Upper lobe of right lung (tissue), 1 donor: ENCODE measurements around the gene GKAP1. TPM values are rescaled to one million over a fixed set of nuclear protein-coding genes. Genes with fewer than 3 reads are reported as not detected.
"Not testable (repeated sequence)": the region's sequence is repeated elsewhere in the genome, so short reads cannot be mapped to it uniquely, and the experiment has no call there.

ENCODE experiments used
- ATAC-seq: fragments of 200-7000 bp; cut with Tn5 transposase; one replicate; pipeline ENCODE4 v1.9.1; 2020; ENCODE audit warnings: mild to moderate bottlenecking, moderate library complexity
- DNase-seq: peaks from one replicate; pipeline ENCODE4 v3.0.0-alpha.2; 2020
- H3K27ac ChIP-seq: fragments of 200-600 bp; one replicate; pipeline ENCODE4 v1.8.0; 2022
- H3K27me3 ChIP-seq: fragments of 200-600 bp; one replicate; pipeline ENCODE4 v1.8.0; 2022; ENCODE audit warnings: mild to moderate bottlenecking
- H3K36me3 ChIP-seq: fragments of 200-600 bp; one replicate; pipeline ENCODE4 v1.8.0; 2022
- H3K4me1 ChIP-seq: fragments of 200-600 bp; one replicate; pipeline ENCODE4 v1.8.0; 2022
- H3K4me3 ChIP-seq: fragments of 200-600 bp; one replicate; pipeline ENCODE4 v1.8.0; 2022; ENCODE audit warnings: mild to moderate bottlenecking
- H3K9me3 ChIP-seq: fragments of 200-600 bp; one replicate; pipeline ENCODE4 v1.8.0; 2022
- intact Hi-C: fragments of 100-400 bp; cut with DNase I; formaldehyde crosslinking; loops from one replicate; pipeline ENCODE4 v1.11.0; 2022
- total RNA-seq: library from RNA; stranded (reverse); fragmentation: NEBNext Ultra II Directional; extraction: Animal tissue kit (Norgen Biotek cat#: 25700); gene quantifications from one replicate; pipeline ENCODE4 v1.2.1, GENCODE V29; 2021
- TF ChIP-seq, protein P1 (sequence below): fragments of 200-600 bp; IDR thresholded peaks from one replicate; pipeline ENCODE4 v1.8.0; 2022; ENCODE audit warnings: antibody characterized with exemption
- donor health status: DM: no; HTN: yes; CAD: no; lungs with severe emphysema.

The GKAP1 gene
- total RNA-seq, 1 donor from 2014 or later = 5.4 TPM

DNA sequence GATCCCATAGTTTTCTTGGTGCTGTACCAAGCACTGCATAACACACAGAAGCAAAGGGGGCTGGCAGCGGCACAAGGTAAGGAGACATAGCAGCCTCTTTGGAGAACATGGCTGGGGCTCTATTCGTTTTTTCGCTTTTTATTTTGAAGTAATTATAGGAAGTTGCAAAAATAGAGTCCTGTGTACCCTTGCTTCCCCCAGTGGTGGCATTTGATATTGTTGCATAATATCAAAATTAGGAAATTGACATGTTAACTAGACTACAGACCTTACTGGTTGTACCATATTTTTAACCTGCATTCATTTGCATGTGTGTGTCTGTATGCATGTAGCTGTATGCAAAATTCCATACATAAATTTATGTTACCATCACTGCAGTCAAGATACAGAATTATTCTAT lies 103.2 kb downstream of the GKAP1 start:
- intact Hi-C loops = no loop called here
- DNase-seq (no peak), ATAC-seq (peak; percentile 45)
- H3K9me3 ChIP-seq = no peaks in the 10 kb centered on the region
- TF ChIP-seq, protein P1, sequence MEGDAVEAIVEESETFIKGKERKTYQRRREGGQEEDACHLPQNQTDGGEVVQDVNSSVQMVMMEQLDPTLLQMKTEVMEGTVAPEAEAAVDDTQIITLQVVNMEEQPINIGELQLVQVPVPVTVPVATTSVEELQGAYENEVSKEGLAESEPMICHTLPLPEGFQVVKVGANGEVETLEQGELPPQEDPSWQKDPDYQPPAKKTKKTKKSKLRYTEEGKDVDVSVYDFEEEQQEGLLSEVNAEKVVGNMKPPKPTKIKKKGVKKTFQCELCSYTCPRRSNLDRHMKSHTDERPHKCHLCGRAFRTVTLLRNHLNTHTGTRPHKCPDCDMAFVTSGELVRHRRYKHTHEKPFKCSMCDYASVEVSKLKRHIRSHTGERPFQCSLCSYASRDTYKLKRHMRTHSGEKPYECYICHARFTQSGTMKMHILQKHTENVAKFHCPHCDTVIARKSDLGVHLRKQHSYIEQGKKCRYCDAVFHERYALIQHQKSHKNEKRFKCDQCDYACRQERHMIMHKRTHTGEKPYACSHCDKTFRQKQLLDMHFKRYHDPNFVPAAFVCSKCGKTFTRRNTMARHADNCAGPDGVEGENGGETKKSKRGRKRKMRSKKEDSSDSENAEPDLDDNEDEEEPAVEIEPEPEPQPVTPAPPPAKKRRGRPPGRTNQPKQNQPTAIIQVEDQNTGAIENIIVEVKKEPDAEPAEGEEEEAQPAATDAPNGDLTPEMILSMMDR = peak; percentile 34
- no peaks in the 10 kb centered on the region for H3K27me3 ChIP-seq
- H3K4me1 ChIP-seq = no peaks in the 10 kb centered on the region
- H3K27ac ChIP-seq = no peak overlapping the region
- H3K36me3 ChIP-seq = no peaks in the 10 kb centered on the region
- H3K4me3 ChIP-seq = no peak overlapping the region

DNA sequence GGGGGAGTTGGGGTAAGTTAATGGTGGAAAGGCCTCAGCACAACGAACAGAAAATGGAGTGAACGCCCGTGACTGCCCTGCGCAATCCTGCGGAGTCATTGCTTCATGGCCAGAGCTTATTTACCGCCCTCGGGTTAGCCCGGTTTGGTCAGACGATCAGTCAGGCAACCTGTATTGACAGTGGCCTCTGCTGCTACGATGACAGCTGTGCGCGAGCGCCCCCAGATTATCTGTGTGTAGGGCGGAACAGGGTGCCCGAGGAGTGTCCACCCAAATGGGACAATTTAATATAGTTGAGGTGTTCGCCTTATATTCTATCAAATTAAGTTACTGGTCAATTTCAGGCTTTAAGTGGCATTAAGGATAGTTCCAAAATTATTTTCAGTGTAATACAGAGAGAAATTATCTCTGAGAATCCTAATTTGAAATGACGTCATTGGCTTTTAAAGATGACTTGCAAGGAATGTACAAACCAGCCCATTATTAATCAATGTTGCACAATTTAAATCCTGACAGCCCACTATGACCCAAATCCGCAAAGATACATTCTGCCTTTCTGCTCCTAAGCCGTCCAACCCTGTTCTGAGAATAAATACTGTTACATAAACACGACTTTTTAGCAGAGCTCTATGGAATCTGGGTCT lies 108.9 kb downstream of the GKAP1 start:
- H3K4me1 ChIP-seq = peaks cover 9% of the 10 kb centered on the region
- H3K27ac ChIP-seq = peak overlapping the region; percentile 99
- TF ChIP-seq, protein P1 = peak; percentile 27
- DNase-seq (peak; percentile 92), ATAC-seq (peak; percentile 75)
- H3K4me3 ChIP-seq = peak overlapping the region; percentile 74
- intact Hi-C loops = no loop called here
- H3K27me3 ChIP-seq = no peaks in the 10 kb centered on the region
- H3K9me3 ChIP-seq = no peaks in the 10 kb centered on the region
- H3K36me3 ChIP-seq = no peaks in the 10 kb centered on the region

DNA sequence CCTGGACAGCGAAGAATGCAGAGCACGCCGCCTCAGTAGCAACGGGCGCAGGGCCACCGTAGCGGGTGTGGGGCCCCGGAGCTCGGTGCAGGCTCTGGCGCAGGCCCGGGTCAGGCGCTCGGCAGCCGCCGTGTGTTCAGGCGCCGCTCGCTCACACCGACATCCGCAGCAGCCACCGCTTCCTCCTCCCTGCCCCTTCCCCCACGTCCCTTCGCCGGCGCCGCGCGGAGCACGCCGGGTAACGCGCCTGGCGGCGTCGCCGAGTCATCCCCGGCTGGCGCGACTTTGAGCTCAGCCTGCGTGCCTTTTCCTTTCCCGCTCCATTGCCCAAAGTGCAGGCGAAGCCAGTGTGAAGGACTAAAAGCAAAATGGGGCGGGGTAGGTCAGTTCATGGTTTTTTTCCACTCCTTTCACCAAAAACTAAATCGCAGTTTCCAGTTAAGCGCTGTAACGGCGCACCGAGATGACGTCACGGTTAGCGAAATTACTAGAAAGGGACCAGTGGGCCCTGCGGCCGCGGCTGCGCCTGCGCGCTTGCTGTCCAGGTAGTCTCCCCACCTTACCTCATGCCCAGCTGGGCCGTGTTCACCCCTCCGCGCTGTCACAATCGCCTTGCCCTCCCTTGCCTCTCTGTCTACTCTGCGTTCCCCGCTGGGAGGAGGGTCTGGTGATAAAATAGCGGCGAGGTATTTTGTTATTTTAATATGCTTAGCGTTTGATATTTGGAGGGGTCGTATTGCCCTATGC lies 109.6 kb downstream of the GKAP1 start, which contains the start of gene UBQLN1:
TSS of gene UBQLN1 (minus strand) at position 191 of the 747 bp plus-strand sequence. CDS start 279 bp downstream, outside the sequence.
- TF ChIP-seq, protein P1 = no peak
- intact Hi-C loops = no loop called here
- peak within 1 kb of the TSS; percentile 74 for H3K4me3 ChIP-seq
- DNase-seq (peak; percentile 96), ATAC-seq (peak; percentile 97)
- H3K27ac ChIP-seq = peak within 1 kb of the TSS; percentile 99
- H3K9me3 ChIP-seq = no peaks in the 10 kb centered on the region
- H3K4me1 ChIP-seq = peaks cover 9% of the 10 kb centered on the region
- H3K27me3 ChIP-seq = no peaks in the 10 kb centered on the region
- no peaks in the 10 kb centered on the region for H3K36me3 ChIP-seq

DNA sequence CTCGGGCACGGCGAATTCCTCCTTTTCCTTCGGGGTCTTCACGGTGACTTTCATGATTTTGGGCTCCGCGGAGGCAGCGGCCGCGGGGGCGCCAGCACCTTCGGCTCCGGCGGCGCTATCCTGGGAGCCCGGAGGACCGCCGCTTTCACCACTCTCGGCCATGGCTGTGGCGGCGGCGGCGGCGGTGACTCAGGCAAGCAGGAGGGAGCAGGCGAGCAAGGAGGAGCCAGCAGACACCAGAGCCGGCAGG lies 110.1 kb downstream of the GKAP1 start:
- peak overlapping the region; percentile 99 for H3K27ac ChIP-seq
- peak overlapping the region; percentile 74 for H3K4me3 ChIP-seq
- peaks cover 9% of the 10 kb centered on the region for H3K4me1 ChIP-seq
- TF ChIP-seq, protein P1 = no peak
- ATAC-seq = peak; percentile 86
- no peaks in the 10 kb centered on the region for H3K9me3 ChIP-seq
- no peaks in the 10 kb centered on the region for H3K36me3 ChIP-seq
- intact Hi-C loops = no loop called here
- DNase-seq = no peak
- no peaks in the 10 kb centered on the region for H3K27me3 ChIP-seq

DNA sequence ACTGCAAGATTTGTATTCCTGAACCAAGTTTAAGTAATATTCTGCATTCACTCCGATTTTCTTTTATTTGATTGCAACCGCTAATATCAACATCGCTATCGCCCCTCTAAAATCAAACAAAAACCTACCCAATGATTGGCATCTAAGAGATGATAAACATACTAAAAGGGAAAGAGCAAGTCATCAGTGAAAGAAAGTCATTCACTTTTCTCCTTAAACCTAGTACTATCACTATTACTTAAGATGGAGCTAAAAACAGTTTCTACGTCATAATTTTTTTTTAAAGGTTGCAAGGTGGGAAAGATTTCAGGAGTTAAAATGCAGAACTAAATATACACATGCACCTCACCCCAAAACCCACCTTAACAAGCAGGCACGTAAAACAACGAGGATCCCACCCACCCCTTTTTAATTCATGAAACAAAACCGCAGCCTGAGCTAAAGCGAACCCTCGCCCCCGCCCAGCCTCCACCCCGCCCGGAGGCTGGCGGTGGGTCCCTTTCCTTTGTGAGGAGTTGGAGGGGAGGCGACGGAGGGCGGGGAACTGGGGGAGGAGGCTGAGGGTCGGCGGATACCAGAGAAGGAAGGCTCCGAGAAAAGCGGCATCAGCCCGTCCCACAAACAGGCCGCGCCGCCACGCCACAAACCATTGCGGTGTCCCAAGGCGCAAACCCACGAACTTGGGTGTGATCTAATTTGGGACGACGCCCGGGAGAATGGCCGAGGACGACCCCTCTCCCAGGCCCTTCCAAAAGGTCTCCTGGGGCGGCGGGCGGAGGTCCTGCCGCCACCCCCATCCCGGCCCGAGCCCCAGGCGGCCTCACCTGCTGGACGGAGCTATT lies 110.7 kb downstream of the GKAP1 start:
- no peaks in the 10 kb centered on the region for H3K27me3 ChIP-seq
- ATAC-seq = peak; percentile 8
- no peaks in the 10 kb centered on the region for H3K9me3 ChIP-seq
- peak; percentile 72 for DNase-seq
- intact Hi-C loops = no loop called here
- TF ChIP-seq, protein P1 = no peak
- peak overlapping the region; percentile 99 for H3K27ac ChIP-seq
- H3K36me3 ChIP-seq = no peaks in the 10 kb centered on the region
- H3K4me1 ChIP-seq = peaks cover 12% of the 10 kb centered on the region
- peak overlapping the region; percentile 74 for H3K4me3 ChIP-seq

DNA sequence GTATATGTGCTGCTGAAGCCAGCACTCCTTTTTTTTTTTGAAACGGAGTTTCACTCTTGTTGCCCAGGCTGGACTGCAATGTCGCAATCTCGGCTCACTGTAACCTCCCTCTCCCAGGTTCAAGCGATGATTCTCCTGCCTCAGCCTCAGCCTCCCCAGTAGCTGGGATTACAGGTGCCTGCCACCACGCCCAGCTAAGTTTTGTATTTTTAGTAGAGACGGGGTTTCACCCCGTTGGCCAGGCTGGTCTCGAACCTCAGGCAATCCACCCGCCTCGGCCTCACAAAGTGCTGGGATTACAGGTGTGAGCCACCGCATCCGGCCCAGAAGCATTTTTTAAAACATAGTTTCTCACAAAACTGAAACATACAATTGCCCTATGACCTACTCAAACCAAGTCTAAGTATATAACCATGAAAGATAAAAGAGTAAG lies 112.3 kb downstream of the GKAP1 start:
- H3K9me3 ChIP-seq, H3K27me3 ChIP-seq, intact Hi-C loops, H3K27ac ChIP-seq, H3K4me3 ChIP-seq, H3K36me3 ChIP-seq, ATAC-seq, DNase-seq: not testable (repeated sequence)
- H3K4me1 ChIP-seq = peaks cover 25% of the 10 kb centered on the region
